AG09319 (cell line): ENCODE results near the gene KIF1C.
A peak's percentile ranks its signal among the peaks of the same experiment; 100 is the strongest.

Experiments
- DNase-seq: peaks from one replicate; pipeline ENCODE4 v3.0.0-alpha.2; 2010; ENCODE audit warnings: low read depth; ENCODE audit errors: extremely low read depth
- TF ChIP-seq, protein P1 (sequence below): IDR thresholded peaks from 2 replicates; pipeline ENCODE4 v1.5.1; 2011; ENCODE audit warnings: low read depth, mild to moderate bottlenecking, inconsistent platforms, low read length, moderate library complexity

The KIF1C gene

DNA sequence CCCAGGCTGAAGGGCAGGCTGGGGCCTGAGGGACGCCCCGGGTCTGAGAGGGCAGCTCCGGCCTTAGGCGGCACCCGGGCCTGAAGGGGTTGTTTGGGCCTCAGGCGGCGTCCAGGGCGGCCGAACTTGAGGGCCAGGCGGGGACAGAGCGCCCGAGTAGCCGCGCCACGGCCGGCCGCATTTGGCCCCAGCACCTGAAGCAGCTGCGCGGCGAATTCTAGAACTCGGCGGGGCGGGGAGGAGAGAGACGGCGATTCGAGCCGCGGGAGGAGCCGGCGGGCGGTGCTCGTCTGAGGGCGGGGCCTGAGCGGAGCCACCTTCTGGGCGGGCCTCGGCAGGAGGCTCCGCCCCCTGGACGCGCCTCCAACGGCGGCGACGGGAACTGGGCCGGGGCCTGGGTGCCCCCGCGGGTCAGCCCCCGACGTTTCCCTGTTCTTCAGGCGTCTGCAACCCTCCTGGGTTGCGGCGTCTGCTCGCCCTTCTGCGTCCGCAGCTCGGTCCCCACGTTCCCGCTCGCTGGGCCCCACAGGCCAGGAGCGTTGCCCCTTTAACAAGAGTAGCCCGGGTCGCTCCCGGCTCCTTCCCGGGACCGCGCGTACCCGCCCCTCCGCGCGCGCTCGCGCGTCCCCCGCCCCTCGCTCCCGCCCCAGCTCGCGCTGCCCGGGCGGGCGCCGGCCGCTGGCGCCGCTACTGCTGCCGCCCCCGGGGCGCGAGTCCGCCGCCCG is at the start of gene KIF1C, which contains the start of gene INCA1:
TSS of gene KIF1C (plus strand) at position 649 of the 725 bp plus-strand sequence. CDS start 2,297 bp downstream, outside the sequence.
TSS of gene INCA1 (minus strand) at position 221 of the 725 bp plus-strand sequence. CDS start 3,085 bp downstream, outside the sequence.
- peak; percentile 65 for DNase-seq
- TF ChIP-seq, protein P1, sequence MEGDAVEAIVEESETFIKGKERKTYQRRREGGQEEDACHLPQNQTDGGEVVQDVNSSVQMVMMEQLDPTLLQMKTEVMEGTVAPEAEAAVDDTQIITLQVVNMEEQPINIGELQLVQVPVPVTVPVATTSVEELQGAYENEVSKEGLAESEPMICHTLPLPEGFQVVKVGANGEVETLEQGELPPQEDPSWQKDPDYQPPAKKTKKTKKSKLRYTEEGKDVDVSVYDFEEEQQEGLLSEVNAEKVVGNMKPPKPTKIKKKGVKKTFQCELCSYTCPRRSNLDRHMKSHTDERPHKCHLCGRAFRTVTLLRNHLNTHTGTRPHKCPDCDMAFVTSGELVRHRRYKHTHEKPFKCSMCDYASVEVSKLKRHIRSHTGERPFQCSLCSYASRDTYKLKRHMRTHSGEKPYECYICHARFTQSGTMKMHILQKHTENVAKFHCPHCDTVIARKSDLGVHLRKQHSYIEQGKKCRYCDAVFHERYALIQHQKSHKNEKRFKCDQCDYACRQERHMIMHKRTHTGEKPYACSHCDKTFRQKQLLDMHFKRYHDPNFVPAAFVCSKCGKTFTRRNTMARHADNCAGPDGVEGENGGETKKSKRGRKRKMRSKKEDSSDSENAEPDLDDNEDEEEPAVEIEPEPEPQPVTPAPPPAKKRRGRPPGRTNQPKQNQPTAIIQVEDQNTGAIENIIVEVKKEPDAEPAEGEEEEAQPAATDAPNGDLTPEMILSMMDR: no peak

DNA sequence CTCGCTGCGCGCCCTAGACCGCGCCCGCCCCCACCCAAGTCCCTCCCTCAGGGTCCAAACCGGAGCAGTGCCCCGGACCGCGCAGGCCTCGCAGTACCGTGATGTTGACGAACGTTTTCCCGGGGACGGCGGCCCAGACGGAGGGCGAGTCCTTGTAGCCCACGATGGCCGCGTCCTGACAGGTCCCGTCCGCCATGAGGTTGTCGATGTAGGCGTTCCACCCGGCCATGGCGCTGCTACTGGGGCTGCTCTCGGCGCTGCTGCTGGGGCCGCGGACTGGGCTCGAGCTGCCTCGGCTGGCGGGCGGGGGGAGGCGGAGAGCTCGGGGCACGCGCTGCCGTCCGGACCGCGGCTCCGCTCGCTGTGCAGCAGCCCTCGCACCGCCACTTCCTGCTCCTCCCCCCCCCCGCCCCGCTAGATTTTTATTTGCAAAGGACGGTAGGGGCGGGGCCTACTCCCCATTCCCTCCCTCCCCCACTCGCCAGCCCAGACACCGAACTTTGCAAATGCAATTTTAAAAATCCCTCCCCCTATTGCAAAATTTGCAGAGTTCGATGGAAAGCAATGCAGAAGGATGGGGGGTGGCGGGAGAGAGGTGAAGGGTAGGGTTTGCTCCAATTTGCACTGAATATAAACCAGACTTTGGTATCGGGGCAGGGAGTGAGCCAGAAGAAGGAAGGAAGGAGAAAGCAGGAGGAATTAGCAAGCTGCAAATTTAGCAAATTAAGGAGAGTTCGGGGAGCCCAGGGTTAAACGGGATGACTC is 49.4 kb upstream of the KIF1C start, which contains the start of gene PFN1:
TSS of gene PFN1 (minus strand) at position 365 of the 765 bp plus-strand sequence. CDS start at position 229, 136 bp downstream.
- TF ChIP-seq, protein P1: no peak
- peak; percentile 87 for DNase-seq

DNA sequence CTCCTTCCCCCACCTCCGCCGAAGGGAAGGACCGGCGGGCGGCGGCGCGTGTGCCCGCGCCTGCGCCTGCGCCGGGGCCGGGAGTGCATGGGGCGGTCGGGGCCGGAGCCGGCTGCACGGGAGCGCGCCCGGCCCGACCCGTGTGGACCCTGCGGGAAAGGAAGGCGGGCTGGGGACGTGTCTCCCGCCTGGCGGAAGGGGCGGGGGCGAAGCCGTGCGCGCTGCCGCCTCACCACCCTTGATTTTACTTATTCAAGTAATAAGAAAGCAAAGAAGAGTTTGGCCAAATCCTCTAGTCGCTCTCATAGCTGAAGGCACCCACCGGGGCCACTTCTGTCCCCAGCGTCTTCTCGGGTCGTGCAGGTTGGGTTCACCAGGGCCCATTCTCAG is 48.8 kb upstream of the KIF1C start:
- TF ChIP-seq, protein P1: no peak
- peak; percentile 75 for DNase-seq

DNA sequence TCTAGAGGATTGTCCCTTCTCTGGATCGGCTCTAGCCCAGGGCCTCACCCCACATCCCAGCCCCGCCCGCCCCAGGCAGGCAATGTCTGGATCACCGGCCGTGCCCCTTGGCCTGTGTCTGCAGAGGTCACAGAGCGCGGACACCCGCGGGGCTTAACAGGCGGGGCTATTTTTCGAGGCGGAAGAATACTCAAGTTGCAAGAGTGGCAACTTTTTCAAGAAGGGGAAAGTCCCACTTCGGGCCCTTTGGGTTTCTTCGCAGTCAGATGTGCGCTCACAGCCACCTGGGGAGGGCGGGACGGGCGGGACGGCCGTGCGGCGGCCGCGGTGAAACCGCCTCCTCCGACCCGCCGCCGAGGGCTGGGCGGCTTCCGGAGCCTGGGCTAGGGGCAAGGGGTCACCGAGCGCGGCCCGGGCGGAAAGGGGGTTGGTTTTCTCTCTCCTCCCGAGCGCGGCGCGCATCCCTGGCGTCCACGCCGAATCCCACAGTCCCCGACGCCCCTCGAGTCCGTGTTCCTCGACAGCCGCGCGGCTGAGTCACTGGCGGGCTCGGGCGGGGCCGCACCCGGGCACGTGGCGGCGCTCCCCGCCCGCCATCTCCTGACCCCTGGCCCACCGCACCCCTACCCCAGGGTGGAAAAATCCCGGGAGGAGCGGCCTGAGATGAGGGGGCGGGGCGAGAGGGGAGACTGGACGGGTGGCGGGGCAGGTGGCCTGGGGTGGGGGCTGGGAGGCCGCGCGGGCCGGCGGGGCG is 48.3 kb upstream of the KIF1C start:
- DNase-seq: no peak
- TF ChIP-seq, protein P1: no peak

DNA sequence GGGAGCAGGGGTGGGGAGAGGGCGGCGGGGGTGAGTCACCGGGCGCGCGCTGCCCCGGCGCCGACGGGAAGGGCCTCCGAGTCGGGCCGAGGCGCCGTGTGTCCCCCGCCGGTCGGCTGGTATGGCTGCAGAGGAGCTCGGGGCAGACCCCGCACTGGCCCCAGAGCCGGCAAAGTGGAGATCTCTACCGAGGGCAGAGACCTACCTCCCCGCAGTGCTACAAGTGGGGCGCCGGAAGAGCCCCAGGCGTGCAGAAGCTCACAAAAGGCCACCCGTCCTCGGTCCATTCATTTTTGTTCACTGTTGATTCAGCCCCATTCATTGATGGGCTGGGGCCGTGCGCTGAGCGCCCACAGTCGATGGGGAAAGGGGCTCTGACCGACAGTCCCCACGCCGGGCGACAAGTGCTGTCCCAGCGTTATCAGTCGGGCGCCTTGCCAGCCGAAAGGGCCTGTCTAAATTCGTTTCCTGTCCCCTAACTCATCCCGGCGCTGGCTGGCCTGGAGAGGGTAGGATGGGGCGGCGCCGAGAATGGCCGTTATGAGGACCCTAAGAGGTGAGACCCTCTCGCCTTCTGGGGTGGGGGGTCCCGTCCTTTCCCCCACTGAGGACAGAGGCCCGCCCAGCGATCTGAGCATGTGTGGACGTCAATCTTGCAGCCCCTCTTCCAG is 47.5 kb upstream of the KIF1C start:
- DNase-seq: no peak
- TF ChIP-seq, protein P1: no peak

DNA sequence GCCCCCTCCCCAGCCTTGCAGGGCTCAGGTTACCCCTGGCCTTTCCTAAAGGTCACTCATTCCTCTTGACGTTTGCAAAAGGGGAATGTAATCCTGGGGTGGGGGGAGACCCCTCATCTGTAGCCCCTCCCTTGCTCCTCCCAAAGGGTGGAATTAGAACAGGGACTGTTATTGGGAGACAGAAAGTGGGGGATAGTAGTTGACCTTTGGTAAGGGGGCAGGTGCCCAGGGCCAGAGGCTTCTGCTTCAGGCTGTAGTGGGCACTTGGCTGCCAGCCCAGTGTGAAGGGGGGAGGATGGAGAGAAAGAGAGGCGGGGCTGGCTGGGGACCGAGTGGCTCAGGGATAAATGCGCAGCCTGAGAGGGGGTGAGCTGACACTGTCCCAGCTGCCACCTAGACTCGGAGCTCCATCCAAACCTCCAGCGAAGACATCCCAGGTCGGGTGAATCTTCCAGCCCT is 47.0 kb upstream of the KIF1C start, which contains the start of gene ENO3:
TSS of gene ENO3 (plus strand) at position 374 of the 459 bp plus-strand sequence. CDS start 711 bp downstream, outside the sequence.
- DNase-seq: no peak
- TF ChIP-seq, protein P1: no peak
